Measurements from ENCODE around the gene NOS3. TPM values are rescaled to one million over a fixed set of nuclear protein-coding genes. Genes with fewer than 3 reads are reported as not detected.

NOS3 gene
- total and polyA plus RNA-seq, 9 of the 15 experiments (the other 6 are each of a cell fraction or from before 2014, with no cell fraction given): 1.1 to 121 (median 23.6) TPM

GRCh38 chr7:151060416-151061212, 69.8 kb downstream of the NOS3 start (continued):
- TF ChIP-seq, protein P1, sequence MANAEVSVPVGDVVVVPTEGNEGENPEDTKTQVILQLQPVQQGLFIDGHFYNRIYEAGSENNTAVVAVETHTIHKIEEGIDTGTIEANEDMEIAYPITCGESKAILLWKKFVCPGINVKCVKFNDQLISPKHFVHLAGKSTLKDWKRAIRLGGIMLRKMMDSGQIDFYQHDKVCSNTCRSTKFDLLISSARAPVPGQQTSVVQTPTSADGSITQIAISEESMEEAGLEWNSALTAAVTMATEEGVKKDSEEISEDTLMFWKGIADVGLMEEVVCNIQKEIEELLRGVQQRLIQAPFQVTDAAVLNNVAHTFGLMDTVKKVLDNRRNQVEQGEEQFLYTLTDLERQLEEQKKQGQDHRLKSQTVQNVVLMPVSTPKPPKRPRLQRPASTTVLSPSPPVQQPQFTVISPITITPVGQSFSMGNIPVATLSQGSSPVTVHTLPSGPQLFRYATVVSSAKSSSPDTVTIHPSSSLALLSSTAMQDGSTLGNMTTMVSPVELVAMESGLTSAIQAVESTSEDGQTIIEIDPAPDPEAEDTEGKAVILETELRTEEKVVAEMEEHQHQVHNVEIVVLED (CRISPR knock-in tag; IDR thresholded peaks at IDR 0.05): no peak
- TF ChIP-seq XRCC3 (IDR thresholded peaks at IDR 0.05) (no peak), CTCFL (IDR thresholded peaks at IDR 0.05; ENCODE audit: borderline replicate concordance, insufficient read depth, low read depth, low read length, poor library complexity, severe bottlenecking) (peak; percentile 56), WHSC1 (IDR thresholded peaks at IDR 0.05; ENCODE audit: low read length) (no peak), POLR2A (conservative IDR thresholded peaks at IDR 0.05) (no peak), MBD2 (IDR thresholded peaks at IDR 0.05; ENCODE audit: borderline replicate concordance, low read depth) (no peak), ZNF184 (CRISPR knock-in tag; IDR thresholded peaks at IDR 0.05) (no peak), MYBL2 (IDR thresholded peaks at IDR 0.05; ENCODE audit: low read depth) (no peak), MYBL2 (CRISPR knock-in tag; IDR thresholded peaks at IDR 0.05; ENCODE audit: borderline replicate concordance) (no peak), ZBTB7A (IDR thresholded peaks at IDR 0.05; ENCODE audit: borderline replicate concordance, control insufficient read depth, low read depth, low read length) (peak; percentile 2; the same call in 1 of the 2 replicates), ZNF263 (CRISPR knock-in tag; IDR thresholded peaks at IDR 0.05; ENCODE audit: borderline replicate concordance) (peak; percentile 51; the same call in 1 of the 2 replicates), TEAD1 (CRISPR knock-in tag; IDR thresholded peaks at IDR 0.05) (no peak; a peak in 1 of 4 replicates)
- TF ChIP-seq, protein P2, sequence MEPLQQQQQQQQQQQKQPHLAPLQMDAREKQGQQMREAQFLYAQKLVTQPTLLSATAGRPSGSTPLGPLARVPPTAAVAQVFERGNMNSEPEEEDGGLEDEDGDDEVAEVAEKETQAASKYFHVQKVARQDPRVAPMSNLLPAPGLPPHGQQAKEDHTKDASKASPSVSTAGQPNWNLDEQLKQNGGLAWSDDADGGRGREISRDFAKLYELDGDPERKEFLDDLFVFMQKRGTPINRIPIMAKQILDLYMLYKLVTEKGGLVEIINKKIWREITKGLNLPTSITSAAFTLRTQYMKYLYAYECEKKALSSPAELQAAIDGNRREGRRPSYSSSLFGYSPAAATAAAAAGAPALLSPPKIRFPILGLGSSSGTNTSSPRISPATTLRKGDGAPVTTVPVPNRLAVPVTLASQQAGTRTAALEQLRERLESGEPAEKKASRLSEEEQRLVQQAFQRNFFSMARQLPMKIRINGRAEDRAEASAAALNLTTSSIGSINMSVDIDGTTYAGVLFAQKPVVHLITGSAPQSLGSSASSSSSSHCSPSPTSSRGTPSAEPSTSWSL (CRISPR knock-in tag; IDR thresholded peaks at IDR 0.05; ENCODE audit: borderline replicate concordance): no peak

Data from K562 (cell line).